ENCODE measurements around the gene LUZP1. TPM values are rescaled to one million over a fixed set of nuclear protein-coding genes. Genes with fewer than 3 reads are reported as not detected.

The LUZP1 gene
- polyA plus RNA-seq, 1 of the 3 experiments (the other 2 are of a cell fraction), result 8.9 TPM

DNA sequence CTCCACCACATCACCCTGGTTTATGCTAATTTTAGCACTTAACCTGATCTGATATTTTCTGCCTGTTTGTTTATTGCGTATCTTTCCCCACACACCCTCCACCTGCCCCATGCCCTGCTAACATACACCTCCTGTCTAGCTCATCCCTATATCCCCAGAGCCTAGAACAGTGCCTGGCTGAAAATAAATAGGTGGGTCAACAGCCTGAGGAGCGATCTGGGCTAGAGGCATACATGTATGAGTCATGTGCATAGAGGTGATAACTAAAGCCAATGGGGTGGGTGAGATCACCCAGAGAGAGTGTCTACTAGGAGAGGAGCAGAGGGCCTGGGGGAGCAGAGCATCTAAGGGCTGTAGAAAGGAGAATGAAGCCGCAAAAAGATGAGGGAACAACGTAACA, 46.0 kb upstream of the LUZP1 start:
- no peak overlapping the region for H3K4me2 ChIP-seq
- H3K36me3 ChIP-seq (replicated peaks in 1 of 2; ENCODE audit: control insufficient read depth in 1 of 2, insufficient read depth in 2 of 2, low read length in 1 of 2), result no peaks in the 10 kb centered on the region
- no peak overlapping the region for H3K27ac ChIP-seq (ENCODE audit: low read depth in 2 of 2, low read length in 1 of 2)
- no peak overlapping the region for H3K9ac ChIP-seq
- WGBS (ENCODE audit: low lambda C conversion rate), result 89% methylated on average over 4 of the region's 4 CpGs
- H3F3A ChIP-seq (replicated peaks; ENCODE audit: insufficient read depth), result peaks cover 4% of the 10 kb centered on the region
- H3K9me3 ChIP-seq, result no peaks in the 10 kb centered on the region
- H2AFZ ChIP-seq (ENCODE audit: low read depth), result no peak overlapping the region
- no peak for DNase-seq
- no peak overlapping the region for H3K4me3 ChIP-seq (ENCODE audit: low read depth in 2 of 2, low read length in 1 of 2)
- H3K27me3 ChIP-seq (ENCODE audit: insufficient read depth), result peaks cover 14% of the 10 kb centered on the region; the same call in 1 of the 2 replicates
- TF ChIP-seq RCOR1 (IDR thresholded peaks at IDR 0.05; ENCODE audit: low read length), result no peak
- no peak for TF ChIP-seq YY1 (IDR thresholded peaks at IDR 0.05; ENCODE audit: low read depth)
- no peak for TF ChIP-seq RAD21 (IDR thresholded peaks at IDR 0.05; ENCODE audit: low read length)
- no peak for TF ChIP-seq RFX5 (IDR thresholded peaks at IDR 0.05; ENCODE audit: low read length)
- TF ChIP-seq EZH2phosphoT487 (IDR thresholded peaks at IDR 0.05; ENCODE audit: borderline replicate concordance, low read depth), result no peak
- TF ChIP-seq SIN3A (IDR thresholded peaks at IDR 0.05; ENCODE audit: borderline replicate concordance, low read depth, low read length), result no peak
- no peak for TF ChIP-seq NRF1 (IDR thresholded peaks at IDR 0.05; ENCODE audit: low read depth, low read length)
- H3K79me2 ChIP-seq (ENCODE audit: insufficient read depth), result no peaks in the 10 kb centered on the region
- no peaks in the 10 kb centered on the region for H3K9me2 ChIP-seq
- H3K4me1 ChIP-seq (ENCODE audit: control insufficient read depth in 1 of 2, insufficient read depth in 2 of 2, low read depth in 1 of 2, low read length in 1 of 2), result no peaks in the 10 kb centered on the region
- H4K20me1 ChIP-seq (ENCODE audit: insufficient read depth), result no peaks in the 10 kb centered on the region
- ChIA-PET POLR2A (no interaction called here), CTCF (interaction anchor here (1.1 to 5.1 kb wide), 2 partner anchors 30 to 115 kb away, joined by 3 to 28 read pairs; no protein-coding TSS in a partner anchor)

DNA sequence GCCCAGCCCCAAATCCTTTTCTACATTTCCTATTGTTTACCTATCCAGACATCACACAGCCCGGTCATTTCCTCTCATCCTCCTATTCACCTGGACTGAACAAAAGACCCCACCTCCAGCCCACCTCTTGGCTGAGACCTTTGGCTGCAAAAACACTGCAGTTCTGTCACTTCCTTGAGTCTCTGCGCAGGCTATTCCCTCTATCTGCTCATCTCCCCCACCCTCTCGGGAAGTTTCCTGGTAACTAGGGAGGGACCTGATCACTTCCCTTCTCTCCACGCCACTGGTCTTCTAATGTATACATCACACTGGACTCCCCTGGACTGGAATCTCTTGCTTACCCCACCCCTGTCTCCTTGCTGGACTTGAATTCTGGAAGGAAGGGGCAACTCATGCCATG, 43.3 kb upstream of the LUZP1 start:
- no peak overlapping the region for H3K4me3 ChIP-seq (ENCODE audit: low read depth in 2 of 2, low read length in 1 of 2)
- H4K20me1 ChIP-seq (ENCODE audit: insufficient read depth), result no peaks in the 10 kb centered on the region
- H3K27ac ChIP-seq (ENCODE audit: low read depth in 2 of 2, low read length in 1 of 2), result no peak overlapping the region
- peaks cover 4% of the 10 kb centered on the region for H3F3A ChIP-seq (replicated peaks; ENCODE audit: insufficient read depth)
- H3K9me3 ChIP-seq, result no peaks in the 10 kb centered on the region
- no peak for DNase-seq
- CTCF ChIA-PET, result interaction anchor here (0.7 to 4.6 kb wide), 4 partner anchors 9 to 35 kb away, joined by 3 to 25 read pairs (median 7); no protein-coding TSS in a partner anchor
- H3K27me3 ChIP-seq (ENCODE audit: insufficient read depth), result 0 out of 2 replicates have a peak, but pooled peaks cover 6% of the 10 kb centered on the region
- H2AFZ ChIP-seq (ENCODE audit: low read depth), result no peak overlapping the region
- 74% methylated on average over 4 of the region's 4 CpGs for WGBS (ENCODE audit: low lambda C conversion rate)
- H3K36me3 ChIP-seq (replicated peaks in 1 of 2; ENCODE audit: control insufficient read depth in 1 of 2, insufficient read depth in 2 of 2, low read length in 1 of 2), result no peaks in the 10 kb centered on the region
- H3K79me2 ChIP-seq (ENCODE audit: insufficient read depth), result no peaks in the 10 kb centered on the region
- no peak for TF ChIP-seq CTCF (IDR thresholded peaks at IDR 0.05)
- TF ChIP-seq FOSL2 (IDR thresholded peaks at IDR 0.05; ENCODE audit: borderline replicate concordance, low read depth), result no peak
- TF ChIP-seq NRF1 (IDR thresholded peaks at IDR 0.05; ENCODE audit: low read depth, low read length), result no peak
- H3K4me2 ChIP-seq, result no peak overlapping the region
- no peaks in the 10 kb centered on the region for H3K4me1 ChIP-seq (ENCODE audit: control insufficient read depth in 1 of 2, insufficient read depth in 2 of 2, low read depth in 1 of 2, low read length in 1 of 2)
- POLR2A ChIA-PET, result no interaction called here
- no peaks in the 10 kb centered on the region for H3K9me2 ChIP-seq
- H3K9ac ChIP-seq, result no peak overlapping the region

DNA sequence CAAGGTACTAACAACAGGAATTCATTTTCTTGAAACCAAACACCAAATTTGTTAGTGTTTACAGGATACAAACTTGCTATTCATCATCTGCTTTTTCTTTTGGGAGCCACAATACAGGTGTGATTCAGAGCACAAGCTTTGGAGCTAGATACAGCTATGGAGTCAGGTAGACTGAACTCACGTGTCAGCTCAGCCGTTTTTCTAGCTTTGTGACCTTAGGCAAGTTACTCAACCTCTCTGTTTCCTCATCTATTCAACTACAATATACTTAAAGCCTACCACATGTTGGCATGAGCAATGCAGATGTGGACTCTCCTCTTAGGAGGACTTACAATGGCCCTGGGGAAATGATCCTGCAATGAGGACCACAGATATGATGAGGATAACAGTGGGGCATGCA, 42.3 kb upstream of the LUZP1 start:
- no peak overlapping the region for H3K9ac ChIP-seq
- POLR2A ChIA-PET, result no interaction called here
- TF ChIP-seq FOXM1 (IDR thresholded peaks at IDR 0.05; ENCODE audit: low read depth) (no peak), CTCF (IDR thresholded peaks at IDR 0.05) (no peak), TAF1 (IDR thresholded peaks at IDR 0.05; ENCODE audit: borderline replicate concordance, low read depth, low read length) (no peak), FOSL2 (IDR thresholded peaks at IDR 0.05; ENCODE audit: borderline replicate concordance, low read depth) (no peak), EP300 (IDR thresholded peaks at IDR 0.05; ENCODE audit: borderline replicate concordance in 1 of 2, low read depth in 1 of 2, low read length in 1 of 2) (no peak), YY1 (IDR thresholded peaks at IDR 0.05; ENCODE audit: low read depth) (no peak), JUND (IDR thresholded peaks at IDR 0.05) (no peak), RCOR1 (IDR thresholded peaks at IDR 0.05; ENCODE audit: low read length) (no peak), NRF1 (IDR thresholded peaks at IDR 0.05; ENCODE audit: low read depth, low read length) (no peak), NFIC (IDR thresholded peaks at IDR 0.05; ENCODE audit: borderline replicate concordance) (no peak), GATA2 (CRISPR knock-in tag; IDR thresholded peaks at IDR 0.05) (no peak)
- TF ChIP-seq, protein P1, sequence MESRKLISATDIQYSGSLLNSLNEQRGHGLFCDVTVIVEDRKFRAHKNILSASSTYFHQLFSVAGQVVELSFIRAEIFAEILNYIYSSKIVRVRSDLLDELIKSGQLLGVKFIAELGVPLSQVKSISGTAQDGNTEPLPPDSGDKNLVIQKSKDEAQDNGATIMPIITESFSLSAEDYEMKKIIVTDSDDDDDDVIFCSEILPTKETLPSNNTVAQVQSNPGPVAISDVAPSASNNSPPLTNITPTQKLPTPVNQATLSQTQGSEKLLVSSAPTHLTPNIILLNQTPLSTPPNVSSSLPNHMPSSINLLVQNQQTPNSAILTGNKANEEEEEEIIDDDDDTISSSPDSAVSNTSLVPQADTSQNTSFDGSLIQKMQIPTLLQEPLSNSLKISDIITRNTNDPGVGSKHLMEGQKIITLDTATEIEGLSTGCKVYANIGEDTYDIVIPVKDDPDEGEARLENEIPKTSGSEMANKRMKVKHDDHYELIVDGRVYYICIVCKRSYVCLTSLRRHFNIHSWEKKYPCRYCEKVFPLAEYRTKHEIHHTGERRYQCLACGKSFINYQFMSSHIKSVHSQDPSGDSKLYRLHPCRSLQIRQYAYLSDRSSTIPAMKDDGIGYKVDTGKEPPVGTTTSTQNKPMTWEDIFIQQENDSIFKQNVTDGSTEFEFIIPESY (IDR thresholded peaks at IDR 0.05; ENCODE audit: borderline replicate concordance, low read depth), result no peak

More for the DNA sequence above, 42.3 kb upstream of the LUZP1 start:
- Histone ChIP-seq H3K9me3 (no peaks in the 10 kb centered on the region), H3F3A (replicated peaks; ENCODE audit: insufficient read depth) (peaks cover 4% of the 10 kb centered on the region), H3K79me2 (ENCODE audit: insufficient read depth) (no peaks in the 10 kb centered on the region), H3K4me2 (no peak overlapping the region), H3K4me3 (ENCODE audit: low read depth in 2 of 2, low read length in 1 of 2) (no peak overlapping the region), H3K36me3 (replicated peaks in 1 of 2; ENCODE audit: control insufficient read depth in 1 of 2, insufficient read depth in 2 of 2, low read length in 1 of 2) (no peaks in the 10 kb centered on the region), H3K27ac (ENCODE audit: low read depth in 2 of 2, low read length in 1 of 2) (no peak overlapping the region), H2AFZ (ENCODE audit: low read depth) (no peak overlapping the region), H3K4me1 (ENCODE audit: control insufficient read depth in 1 of 2, insufficient read depth in 2 of 2, low read depth in 1 of 2, low read length in 1 of 2) (no peaks in the 10 kb centered on the region), H3K9me2 (no peaks in the 10 kb centered on the region), H4K20me1 (ENCODE audit: insufficient read depth) (no peaks in the 10 kb centered on the region), H3K27me3 (ENCODE audit: insufficient read depth) (no peaks in the 10 kb centered on the region)
- no peak for DNase-seq
- CTCF ChIA-PET, result interaction anchor here (0.7 to 4.6 kb wide), 5 partner anchors 10 to 36 kb away, joined by 3 to 25 read pairs (median 4); no protein-coding TSS in a partner anchor
- 33% methylated on average over 2 of the region's 2 CpGs for WGBS (ENCODE audit: low lambda C conversion rate)
